Measurements from ENCODE around the gene UAP1. TPM values are rescaled to one million over a fixed set of nuclear protein-coding genes. Genes with fewer than 3 reads are reported as not detected.

The UAP1 gene
- 100 to 1,000 TPM; 123 to 190 (median 128) TPM for total RNA-seq

GRCh38 chr1:162561616-162562469 lies at the start of gene UAP1:
Gene UAP1, plus strand, starts transcription at chr1:162561722. Its CDS starts 4,347 bp downstream, at chr1:162566069.
- Histone ChIP-seq H3K27me3 (no peaks in the 10 kb centered on the region), H3K36me3 (no peaks in the 10 kb centered on the region), H3K4me1 (peaks cover 0 to 23% of the 10 kb centered on the region in 2 donors), H3K27ac (peak within 1 kb of the TSS; percentile 93 to 96), H3K9me3 (no peaks in the 10 kb centered on the region), H3K4me3 (peak within 1 kb of the TSS; percentile 91 to 97 (median 96))
- intact Hi-C loops (cut with DNase I; ENCODE audit: low total_unique reads): no loop called here
- DNase-seq (ENCODE audit: low spot score in 2 of 2): peak in 1 of 2 donors; percentile 56
- TF ChIP-seq POLR2AphosphoS5 (IDR thresholded peaks at IDR 0.05): peak; percentile 70 to 99 (median 77)
- peak; percentile 85 for TF ChIP-seq POLR2A (IDR thresholded peaks at IDR 0.05)
- no peak for TF ChIP-seq CTCF (IDR thresholded peaks at IDR 0.05)

GRCh38 chr1:162527314-162527713 lies 34.2 kb upstream of the UAP1 start:
- Histone ChIP-seq H3K27ac (no peak overlapping the region), H3K36me3 (no peaks in the 10 kb centered on the region), H3K4me3 (no peak overlapping the region), H3K27me3 (no peaks in the 10 kb centered on the region), H3K4me1 (no peaks in the 10 kb centered on the region), H3K9me3 (no peaks in the 10 kb centered on the region)
- TF ChIP-seq POLR2A (IDR thresholded peaks at IDR 0.05) (no peak), POLR2AphosphoS5 (IDR thresholded peaks at IDR 0.05) (no peak), CTCF (IDR thresholded peaks at IDR 0.05) (no peak)
- no peak for DNase-seq (ENCODE audit: low spot score in 2 of 2)
- intact Hi-C loops (cut with DNase I; ENCODE audit: low total_unique reads): loop anchor here (5.0 kb wide), 1 partner anchor 695 kb away; no protein-coding TSS in a partner anchor

- intact Hi-C loops (cut with DNase I; ENCODE audit: low total_unique reads): no loop called here
- Histone ChIP-seq H3K36me3 (no peaks in the 10 kb centered on the region), H3K4me1 (no peaks in the 10 kb centered on the region), H3K27ac (no peak overlapping the region), H3K4me3 (no peak overlapping the region), H3K27me3 (no peaks in the 10 kb centered on the region), H3K9me3 (no peaks in the 10 kb centered on the region)
- TF ChIP-seq POLR2AphosphoS5 (IDR thresholded peaks at IDR 0.05) (no peak), CTCF (IDR thresholded peaks at IDR 0.05) (no peak), POLR2A (IDR thresholded peaks at IDR 0.05) (no peak)
- no peak for DNase-seq (ENCODE audit: low spot score in 2 of 2)
These were observed 31.1 kb upstream of the UAP1 start for GRCh38 chr1:162530307-162530987.

- intact Hi-C loops (cut with DNase I; ENCODE audit: low total_unique reads): no loop called here
- no peak for DNase-seq (ENCODE audit: low spot score in 2 of 2)
- H3K4me1 ChIP-seq: no peaks in the 10 kb centered on the region
These were observed 30.6 kb upstream of the UAP1 start for GRCh38 chr1:162530988-162531319.

More at GRCh38 chr1:162530988-162531319, 30.6 kb upstream of the UAP1 start:
- TF ChIP-seq CTCF (IDR thresholded peaks at IDR 0.05) (no peak), POLR2AphosphoS5 (IDR thresholded peaks at IDR 0.05) (no peak)
- H3K4me3 ChIP-seq: no peak overlapping the region
- H3K27ac ChIP-seq: no peak overlapping the region
- no peaks in the 10 kb centered on the region for H3K9me3 ChIP-seq
- H3K36me3 ChIP-seq: no peaks in the 10 kb centered on the region
- H3K27me3 ChIP-seq: no peaks in the 10 kb centered on the region
